DMS153 (cell line): ENCODE data around the gene PABPC1L2B.
"Not testable (repeated sequence)": the region's sequence is repeated elsewhere in the genome, so short reads cannot be mapped to it uniquely, and the experiment has no call there.

Experiments used
- DNase-seq: peaks from one replicate; lab custom pipeline; 2025; lab: John Stamatoyannopoulos, UW

The PABPC1L2B gene

DNA sequence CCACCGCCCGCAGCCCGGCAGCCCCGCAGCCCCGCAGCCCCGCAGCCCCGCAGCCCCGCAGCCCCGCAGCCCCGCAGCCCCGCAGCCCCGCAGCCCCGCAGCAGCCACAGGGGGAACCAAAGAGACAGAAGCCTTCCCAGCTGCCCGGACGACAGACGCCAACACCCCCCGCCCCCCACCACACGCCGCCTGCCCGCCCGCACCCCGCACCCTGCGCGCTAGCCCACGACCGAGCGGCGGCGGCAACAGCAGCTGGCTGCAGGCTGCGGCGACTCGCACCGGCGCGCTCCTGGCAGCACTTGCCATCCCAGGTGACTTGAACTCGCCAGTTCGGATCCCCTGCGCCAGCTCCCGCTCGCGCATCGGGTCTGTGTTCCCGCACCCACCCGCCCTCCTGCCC, at the start of gene PABPC1L2B:
Gene PABPC1L2B (plus strand): TSS at position 207 of the 400 bp plus-strand sequence. CDS start 704 bp downstream, outside the sequence.
- not testable (repeated sequence) for DNase-seq

DNA sequence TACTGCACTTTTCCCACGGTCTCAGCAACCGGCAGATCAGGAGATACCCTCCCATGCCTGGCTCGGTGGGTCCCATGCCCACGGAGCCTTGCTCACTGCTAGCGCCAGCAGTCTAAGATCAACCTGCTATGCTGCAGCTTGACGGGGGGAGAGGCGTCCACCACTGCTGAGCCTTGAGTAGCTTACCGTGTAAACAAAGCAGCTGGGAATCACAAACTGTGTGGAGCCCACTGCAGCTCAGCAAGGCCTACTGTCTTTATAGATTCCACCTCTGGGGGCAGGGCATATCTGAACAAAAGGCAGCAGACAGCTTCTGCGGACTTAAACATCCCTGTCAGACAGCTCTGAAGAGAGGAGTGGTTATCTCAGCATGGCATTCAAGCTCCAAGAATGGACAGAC, 42.8 kb upstream of the PABPC1L2B start:
- DNase-seq = not testable (repeated sequence)

- not testable (repeated sequence) for DNase-seq
These were observed 30.9 kb upstream of the PABPC1L2B start for GRCh38 chrX:72971859-72972258.

DNA sequence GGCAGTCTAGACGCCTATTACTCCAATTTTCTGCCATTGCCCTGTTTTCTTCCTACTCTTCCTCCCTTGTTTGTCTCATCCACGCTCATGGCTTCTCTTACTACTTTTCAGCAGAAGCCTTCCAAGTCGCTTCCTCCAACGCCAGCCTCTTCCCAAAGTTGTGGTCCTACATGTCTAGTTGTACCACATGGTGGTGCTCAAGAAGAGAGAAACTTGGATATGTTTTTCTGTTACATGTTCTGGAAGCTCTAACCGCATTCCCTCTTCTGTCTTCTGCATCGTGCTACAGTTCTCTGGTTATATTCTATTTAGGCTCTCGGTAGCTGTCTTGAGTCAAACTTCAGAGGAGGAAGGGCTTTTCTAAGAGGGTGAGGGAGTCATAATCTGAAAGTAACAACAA, 27.9 kb upstream of the PABPC1L2B start:
- DNase-seq = not testable (repeated sequence)

DNA sequence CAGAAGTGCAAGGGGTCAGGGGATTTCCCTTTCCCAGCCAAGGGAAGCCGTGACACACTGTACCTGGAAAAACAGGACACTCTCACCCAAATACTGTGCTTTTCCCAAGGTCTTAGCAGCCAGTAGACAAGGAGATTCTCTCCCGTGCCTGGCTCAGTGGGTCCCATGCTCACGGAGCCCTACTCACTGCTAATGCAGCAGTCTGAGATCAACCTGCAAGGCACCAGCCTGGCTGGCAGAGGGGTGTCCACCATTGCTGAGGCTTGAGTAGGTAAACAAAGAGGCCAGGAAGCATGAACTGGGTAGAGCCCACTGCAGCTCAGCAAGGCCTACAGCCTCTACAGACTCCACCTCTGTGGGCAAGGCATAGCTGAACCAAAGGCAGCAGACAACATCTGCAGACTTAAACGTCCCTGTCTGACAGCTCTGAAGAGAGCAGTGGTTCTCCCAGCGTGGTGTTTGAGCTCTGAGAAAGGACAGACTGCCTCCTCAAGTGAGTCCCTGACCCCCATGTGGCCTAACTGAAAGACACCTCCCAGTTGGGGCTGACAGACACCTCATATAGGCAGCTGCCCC, 21.8 kb upstream of the PABPC1L2B start:
- not testable (repeated sequence) for DNase-seq

DNA sequence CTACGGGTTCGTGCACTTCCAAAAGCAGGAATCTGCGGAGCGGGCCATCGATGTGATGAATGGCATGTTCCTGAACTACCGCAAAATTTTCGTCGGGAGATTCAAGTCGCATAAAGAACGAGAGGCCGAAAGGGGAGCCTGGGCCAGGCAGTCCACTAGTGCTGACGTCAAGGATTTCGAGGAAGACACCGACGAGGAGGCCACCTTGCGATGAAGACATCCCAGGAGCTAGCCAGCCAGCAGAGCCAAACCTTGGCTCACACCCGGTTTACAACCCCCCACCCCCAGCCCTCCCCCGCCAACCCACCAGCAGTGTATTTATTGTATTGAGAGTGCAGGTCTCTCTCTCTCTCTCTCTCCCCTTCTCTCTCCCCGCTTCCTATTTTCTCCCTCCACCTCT, 1.3 kb downstream of the PABPC1L2B start:
- not testable (repeated sequence) for DNase-seq

- no peak for DNase-seq
These were observed 18.8 kb downstream of the PABPC1L2B start for GRCh38 chrX:73021361-73022092.

DNA sequence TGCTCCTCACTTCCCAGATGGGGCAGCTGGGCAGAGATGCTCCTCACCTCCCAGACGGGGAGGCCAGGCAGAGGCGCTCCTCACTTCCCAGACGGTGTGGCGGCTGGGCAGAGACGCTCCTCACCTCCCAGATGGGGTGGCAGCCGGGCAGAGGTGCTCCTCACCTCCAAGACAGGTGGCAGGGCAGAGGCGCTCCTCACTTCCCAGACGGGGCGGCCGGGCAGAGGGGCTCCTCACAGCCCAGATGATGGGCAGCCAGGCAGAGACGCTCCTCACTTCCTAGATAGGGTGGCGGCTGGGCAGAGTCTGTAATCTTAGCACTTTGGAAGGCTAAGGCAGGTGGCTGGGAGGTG, 19.3 kb downstream of the PABPC1L2B start:
- DNase-seq = not testable (repeated sequence)

DNA sequence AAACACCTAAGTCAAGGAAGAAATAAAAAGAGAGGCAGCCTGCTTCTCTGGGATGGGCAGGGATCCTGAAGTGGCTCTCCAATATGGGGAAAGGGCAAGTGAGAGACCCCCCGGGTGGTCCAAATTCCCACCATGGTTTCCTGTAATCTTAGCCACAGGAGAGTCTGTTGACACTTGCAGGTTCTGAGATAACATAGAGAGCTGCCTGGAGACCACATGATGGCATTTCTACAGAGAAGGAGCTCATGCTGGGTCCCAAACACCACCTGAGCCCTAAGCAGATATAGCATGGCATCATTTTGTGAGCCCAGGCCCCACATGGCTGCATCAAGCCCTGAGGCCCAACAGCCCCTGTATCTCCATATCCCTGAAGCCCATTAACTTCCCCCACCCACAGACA, 26.1 kb downstream of the PABPC1L2B start:
- no peak for DNase-seq
